AG04449 (cell line): Measurements from ENCODE around the gene HEATR5A.
A peak's percentile ranks its signal among the peaks of the same experiment; 100 is the strongest.
"Not testable (repeated sequence)": the region's sequence is repeated elsewhere in the genome, so short reads cannot be mapped to it uniquely, and the experiment has no call there.

Experiments used
- CTCF ChIA-PET: fragments of 350-600 bp; formaldehyde crosslinking; extraction: SDS; loops from one replicate; lab custom pipeline; 2021; ENCODE audit warnings: antibody characterized with exemption; lab: Yijun Ruan, JAX
- POLR2A ChIA-PET: fragments of 400-600, 350-600 bp; formaldehyde crosslinking; extraction: SDS; loops from one replicate; lab custom pipeline; 2020; ENCODE audit warnings: antibody characterized with exemption, inconsistent platforms; lab: Yijun Ruan, JAX
- DNase-seq: peaks from one replicate; pipeline ENCODE4 v3.0.0-alpha.2; 2010; ENCODE audit warnings: low read depth, low spot score
- H3K4me3 ChIP-seq: 2 replicates; pipeline ENCODE4 v1.5.1; 2011; ENCODE audit warnings: low read depth, mild to moderate bottlenecking, control low read depth, low read length
- CTCF ChIP-seq: IDR thresholded peaks from one replicate; pipeline ENCODE4 v1.5.1; 2011; ENCODE audit warnings: mild to moderate bottlenecking, moderate library complexity, low read length, control low read depth, inconsistent platforms; ENCODE audit not compliant: insufficient read depth; ENCODE audit errors: missing control alignments

The HEATR5A gene

GRCh38 chr14:31420319-31421111 is at the start of gene HEATR5A:
Gene HEATR5A, minus strand, starts transcription at chr14:31420550. Its CDS starts 17,575 bp downstream, at chr14:31402975.
- POLR2A ChIA-PET, result interaction anchor here (0.6 to 2.0 kb wide), 17 partner anchors 8 to 656 kb away, joined by 3 to 11 read pairs (median 6); partner anchors contain the start of genes ARHGAP5, DTD2 and STRN3
- H3K4me3 ChIP-seq, result peak within 1 kb of the TSS; percentile 100
- CTCF ChIA-PET, result interaction anchor here (0.8 to 2.6 kb wide), 8 partner anchors 8 to 835 kb away, joined by 3 to 19 read pairs (median 4); no protein-coding TSS in a partner anchor
- peak; percentile 51 for DNase-seq
- TF ChIP-seq CTCF, result peak; percentile 43

DNA sequence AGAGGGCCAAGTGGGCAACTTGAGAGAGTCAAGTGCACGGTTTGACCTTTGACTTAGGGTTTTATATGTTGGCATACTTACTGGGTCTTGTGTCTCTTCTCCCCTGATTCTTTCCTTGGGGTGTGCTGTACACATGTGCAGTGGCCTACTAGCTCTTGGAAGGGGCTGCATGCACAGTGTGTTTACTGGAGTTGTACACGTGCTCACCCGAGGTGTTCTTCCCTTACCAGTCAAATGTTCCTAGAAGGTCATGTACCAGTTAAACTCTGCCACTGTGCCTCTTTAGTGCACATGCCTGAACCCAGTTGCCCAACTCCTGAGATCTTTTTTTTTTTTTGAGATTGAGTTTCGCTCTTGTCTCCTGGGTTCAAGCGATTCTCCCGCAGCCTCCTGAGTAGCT is 46.2 kb upstream of the HEATR5A start:
- CTCF ChIA-PET, result no interaction called here
- no peak for DNase-seq
- POLR2A ChIA-PET, result no interaction called here
- TF ChIP-seq CTCF, result no peak
- H3K4me3 ChIP-seq, result no peak overlapping the region

DNA sequence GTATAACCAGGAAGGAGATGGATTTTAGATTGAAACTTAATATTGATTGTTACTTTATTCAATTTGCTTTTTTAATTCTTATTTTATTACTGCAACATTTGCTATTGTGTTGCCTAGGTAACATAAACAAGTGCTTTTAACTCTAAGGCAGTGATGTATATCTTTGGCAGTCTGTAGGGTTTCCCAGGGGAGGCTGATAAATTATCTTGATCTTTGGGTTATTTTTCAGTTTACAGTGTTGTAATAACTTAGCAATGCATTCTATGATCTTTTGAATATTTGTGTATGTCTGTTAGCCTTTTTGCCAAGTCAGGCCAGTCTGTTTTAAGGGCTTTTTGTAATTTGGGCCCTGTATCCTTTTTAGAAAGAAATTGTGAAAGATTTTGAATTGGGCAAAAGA is 44.8 kb upstream of the HEATR5A start:
- POLR2A ChIA-PET, result no interaction called here
- H3K4me3 ChIP-seq, result no peak overlapping the region
- no peak for TF ChIP-seq CTCF
- DNase-seq, result peak; percentile 62
- CTCF ChIA-PET, result no interaction called here

- CTCF ChIA-PET, result interaction anchor here (0.9 to 1.1 kb wide), 2 partner anchors 9 to 13 kb away, joined by 3 to 4 read pairs; no protein-coding TSS in a partner anchor
- H3K4me3 ChIP-seq, DNase-seq, POLR2A ChIA-PET: not testable (repeated sequence)
These were observed 42.1 kb upstream of the HEATR5A start for GRCh38 chr14:31462450-31462849.

- DNase-seq, result no peak
- no peak overlapping the region for H3K4me3 ChIP-seq
- TF ChIP-seq CTCF, result no peak
- ChIA-PET POLR2A (no interaction called here), CTCF (no interaction called here)
These were observed 41.2 kb upstream of the HEATR5A start for GRCh38 chr14:31461545-31461944.

DNA sequence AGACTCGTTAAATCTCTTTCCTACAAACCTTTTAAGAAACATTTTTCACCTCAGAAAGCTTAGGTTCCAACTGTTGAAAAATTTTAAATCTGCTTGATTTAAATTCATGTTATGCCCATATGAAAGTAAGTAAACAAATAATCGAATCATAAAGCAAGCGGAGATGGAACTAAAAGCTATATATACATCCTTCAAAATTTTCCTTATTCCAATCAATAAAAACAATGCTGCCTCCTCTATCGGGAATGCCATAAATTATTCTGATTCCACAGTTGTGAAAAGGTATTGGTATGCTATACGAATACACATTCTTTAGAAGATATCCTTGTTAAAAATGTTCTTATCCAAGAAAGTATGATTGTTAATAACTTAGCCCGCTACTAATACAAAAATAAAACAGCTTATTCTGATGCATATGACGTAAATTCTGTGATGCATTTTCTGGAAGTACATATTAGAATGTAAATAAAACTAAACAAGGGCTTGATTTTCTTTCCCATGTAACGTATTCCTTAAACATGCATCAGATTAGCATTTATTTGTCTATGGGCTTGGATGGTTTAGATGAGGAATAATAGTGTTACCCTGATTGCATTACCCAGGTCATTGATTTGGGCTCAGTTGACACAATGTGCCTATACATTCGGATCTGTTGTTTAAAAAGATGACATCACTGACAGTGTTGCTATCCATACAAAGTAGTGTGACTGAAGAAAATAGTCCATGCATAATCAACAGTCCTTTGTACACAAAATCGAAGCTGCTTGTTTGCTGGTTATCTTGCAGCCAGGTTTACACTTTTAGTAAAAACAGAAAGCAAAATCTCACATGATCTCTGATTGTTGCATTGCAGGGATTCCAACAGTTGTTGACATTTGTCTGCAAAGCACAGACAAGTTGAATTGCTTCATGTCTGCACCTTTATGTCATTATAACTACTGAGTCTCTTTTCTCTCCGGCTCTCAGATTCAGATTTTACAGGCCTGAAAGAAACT is 37.6 kb upstream of the HEATR5A start:
- no peak for TF ChIP-seq CTCF
- CTCF ChIA-PET, result interaction anchor here (0.8 to 3.1 kb wide), 7 partner anchors 8 to 1014 kb away, joined by 3 to 16 read pairs (median 5); no protein-coding TSS in a partner anchor
- POLR2A ChIA-PET, result interaction anchor here (0.5 to 1.8 kb wide), 5 partner anchors 16 to 553 kb away, joined by 4 to 11 read pairs (median 4); partner anchors contain the start of gene HEATR5A
- H3K4me3 ChIP-seq, result peak overlapping the region; percentile 79
- no peak for DNase-seq
